OCI-LY7 (cell line): Measurements from ENCODE around the gene LIN28B. TPM values are rescaled to one million over a fixed set of nuclear protein-coding genes. Genes with fewer than 3 reads are reported as not detected.

Experiments used
- BruUV-seq: library from RNA; stranded (reverse); fragments of 400-500 nt; replicated peaks from 2 replicates; lab custom pipeline; 2021; lab: Mats Ljungman, UMichigan
- CTCF ChIA-PET: fragments of 300-600 bp; sonication (Branson Sonifier 250); formaldehyde crosslinking; loops from one replicate; lab custom pipeline; 2022; ENCODE audit warnings: antibody characterized with exemption; ENCODE audit not compliant: unreplicated experiment; lab: Charles Lee
- POLR2A ChIA-PET: fragments of 300-600 bp; sonication (Branson Sonifier 250); formaldehyde crosslinking; loops from one replicate; lab custom pipeline; 2022; ENCODE audit warnings: antibody characterized with exemption; lab: Charles Lee
- DNase-seq: peaks from one replicate; pipeline ENCODE4 v3.0.0-alpha.2; 2015; ENCODE audit warnings: low spot score
- H2AFZ ChIP-seq: fragments of 200-600 bp; sonication (generic), shearing (Covaris generic); 2 replicates; pipeline ENCODE4 v1.6.1; 2014; ENCODE audit warnings: mild to moderate bottlenecking, antibody characterized with exemption, low read length, moderate library complexity
- H3K27ac ChIP-seq: fragments of 200-600 bp; sonication (generic); 2 replicates; pipeline ENCODE4 v1.5.1; 2014; ENCODE audit warnings: mixed run types, low read depth, mild to moderate bottlenecking, moderate library complexity, low read length, inconsistent platforms; ENCODE audit not compliant: poor library complexity, severe bottlenecking
- H3K36me3 ChIP-seq: fragments of 200-600 bp; sonication (generic); 2 replicates; pipeline ENCODE4 v1.6.1; 2014; ENCODE audit warnings: mild to moderate bottlenecking, antibody characterized with exemption, low read length, moderate library complexity, mixed read lengths; ENCODE audit not compliant: insufficient read depth
- H3K4me1 ChIP-seq: fragments of 200-600 bp; sonication (generic); 2 replicates; pipeline ENCODE4 v1.5.1; 2014; ENCODE audit warnings: mild to moderate bottlenecking, low read length; ENCODE audit not compliant: insufficient read depth, poor library complexity, severe bottlenecking
- H3K4me2 ChIP-seq: fragments of 200-600 bp; sonication (generic); 2 replicates; pipeline ENCODE4 v1.6.1; 2014; ENCODE audit warnings: mild to moderate bottlenecking, low read length
- H3K4me3 ChIP-seq: fragments of 200-600 bp; sonication (generic); 2 replicates; pipeline ENCODE4 v1.5.1; 2014; ENCODE audit warnings: mild to moderate bottlenecking, low read depth, low read length; ENCODE audit not compliant: poor library complexity, severe bottlenecking
- H3K79me2 ChIP-seq: fragments of 200-600 bp; sonication (generic); 2 replicates; pipeline ENCODE4 v1.6.1; 2016; ENCODE audit warnings: low read depth, mild to moderate bottlenecking, low read length, moderate library complexity, mixed read lengths; ENCODE audit not compliant: insufficient read depth
- H3K9me2 ChIP-seq: fragments of 200-600 bp; sonication (generic); 2 replicates; pipeline ENCODE4 v1.6.1; 2016; ENCODE audit warnings: mild to moderate bottlenecking, low read length, mixed read lengths; ENCODE audit not compliant: insufficient read depth
- H3K9me3 ChIP-seq: fragments of 200-600 bp; sonication (generic); 2 replicates; pipeline ENCODE4 v1.6.1; 2014; ENCODE audit warnings: mild to moderate bottlenecking, mixed run types, low read length, mixed read lengths
- H4K20me1 ChIP-seq: fragments of 200-600 bp; sonication (generic); 2 replicates; pipeline ENCODE4 v1.6.1; 2014; ENCODE audit warnings: mild to moderate bottlenecking, antibody characterized with exemption, low read length, moderate library complexity, mixed read lengths; ENCODE audit not compliant: insufficient read depth
- CTCF ChIP-seq: fragments of 200-600 bp; sonication (generic); conservative IDR thresholded peaks from 2 replicates; pipeline ENCODE4 v1.5.1; 2014; ENCODE audit warnings: mild to moderate bottlenecking, antibody characterized with exemption, low read length, moderate library complexity, mixed read lengths
- EZH2phosphoT487 ChIP-seq: fragments of 200-600 bp; sonication (generic); IDR thresholded peaks from 2 replicates; pipeline ENCODE4 v1.6.1; 2018; ENCODE audit warnings: low read depth, borderline replicate concordance, mild to moderate bottlenecking, mixed run types, antibody characterized with exemption, low read length, moderate library complexity, mixed read lengths
- intact Hi-C: fragments of 100-400 bp; cut with micrococcal nuclease; formaldehyde crosslinking; loops from one replicate; pipeline ENCODE4 v1.10.0; 2022; ENCODE audit not compliant: unreplicated experiment
- total RNA-seq, 2 experiments: library from RNA; depleted of rRNA in 1 of 2; stranded (reverse); fragments of >200 nt in 1 of 2; shearing (Covaris generic) in 1 of 2; gene quantifications; 2 replicates each; pipeline ENCODE4 v1.2.3, GENCODE V29; 2014 to 2022

Gene LIN28B
- total RNA-seq, 2 experiments from 2014 or later: not detected

- Histone ChIP-seq H3K9me2 (no peaks in the 10 kb centered on the region), H4K20me1 (no peaks in the 10 kb centered on the region), H3K27ac (no peak overlapping the region), H3K4me2 (no peak overlapping the region), H3K4me1 (no peaks in the 10 kb centered on the region), H3K9me3 (no peaks in the 10 kb centered on the region), H2AFZ (no peak overlapping the region), H3K36me3 (no peaks in the 10 kb centered on the region), H3K4me3 (no peak overlapping the region), H3K79me2 (no peaks in the 10 kb centered on the region)
- ChIA-PET POLR2A (interaction anchor here (0.9 to 1.2 kb wide), 2 partner anchors 8 to 13 kb away, joined by 3 read pairs; no protein-coding TSS in a partner anchor), CTCF (no interaction called here)
- intact Hi-C loops: no loop called here
- no TSS peak for BruUV-seq
- TF ChIP-seq EZH2phosphoT487 (no peak), CTCF (no peak)
- DNase-seq: no peak
These were observed 1.4 kb upstream of the LIN28B start for GRCh38 chr6:104955491-104955890.

GRCh38 chr6:104955927-104956730, 778 bp upstream of the LIN28B start:
- H2AFZ ChIP-seq: no peak overlapping the region

More at GRCh38 chr6:104955927-104956730, 778 bp upstream of the LIN28B start:
- Histone ChIP-seq H3K9me3 (no peaks in the 10 kb centered on the region), H3K79me2 (no peaks in the 10 kb centered on the region), H3K27ac (no peak overlapping the region), H3K9me2 (no peaks in the 10 kb centered on the region), H3K4me2 (no peak overlapping the region), H3K4me1 (no peaks in the 10 kb centered on the region), H4K20me1 (no peaks in the 10 kb centered on the region), H3K4me3 (no peak overlapping the region), H3K36me3 (no peaks in the 10 kb centered on the region)
- intact Hi-C loops: no loop called here
- BruUV-seq: no TSS peak
- CTCF ChIA-PET: no interaction called here
- POLR2A ChIA-PET: interaction anchor here (0.6 to 1.2 kb wide), 3 partner anchors 9 to 273 kb away, joined by 3 read pairs; no protein-coding TSS in a partner anchor
- DNase-seq: no peak
- TF ChIP-seq EZH2phosphoT487 (no peak), CTCF (no peak)
